Adrenal gland (tissue), 12 donors: ENCODE results near the gene THSD4. TPM values are rescaled to one million over a fixed set of nuclear protein-coding genes. Genes with fewer than 3 reads are reported as not detected.

Source experiments
- DNase-seq, 7 donors: peaks; one replicate each; pipeline ENCODE4 v3.0.0-alpha.2; 2019 to 2020
- H3K27ac ChIP-seq, 5 donors: fragments of 200-600 bp; sonication (generic) in 4 of 5; 1 replicate in 3 of 5; 2 replicates in 2 of 5; pipeline versions ENCODE4 v1.5.1 to v1.8.0; 2016 to 2020; ENCODE audit warnings: mild to moderate bottlenecking in 1 of 5
- H3K27me3 ChIP-seq: fragments of 200-600 bp; 2 replicates; pipeline ENCODE4 v1.8.0; 2021
- H3K36me3 ChIP-seq, 2 donors: fragments of 200-600 bp; replicated peaks in 1 of 2; 1 replicate in 1 of 2; 2 replicates in 1 of 2; pipeline versions ENCODE4 v1.5.1 to v1.8.0; 2018 to 2022
- H3K4me1 ChIP-seq, 2 donors: fragments of 200-600 bp; replicated peaks in 1 of 2; 1 replicate in 1 of 2; 2 replicates in 1 of 2; pipeline versions ENCODE4 v1.5.1 to v1.8.0; 2018 to 2021
- H3K4me3 ChIP-seq, 4 donors: fragments of 200-600 bp; sonication (generic) in 3 of 4; one replicate each; pipeline ENCODE4 v1.5.1; 2016 to 2018
- H3K9me3 ChIP-seq, 3 donors: fragments of 200-600 bp; sonication (generic) in 1 of 3; replicated peaks in 1 of 3; 1 replicate in 2 of 3; 2 replicates in 1 of 3; pipeline versions ENCODE4 v1.5.1 to v1.8.0; 2016 to 2021
- POLR2A ChIP-seq, 2 donors: fragments of 450-650 bp; IDR thresholded peaks; one replicate each; pipeline ENCODE4 v1.6.1; 2017; ENCODE audit warnings: antibody characterized with exemption in 2 of 2, mild to moderate bottlenecking in 2 of 2, moderate library complexity in 1 of 2
- WGBS, 4 donors: extraction: QIAGEN DNeasy Blood & Tissue Kit in 2 of 4; methylation state at CpG; one replicate each; pipeline versions ENCODE4 v1.1.5 to v1.1.7; 2013 to 2017; 5-methylcytosine and 5-hydroxymethylcytosine counted together
- intact Hi-C, 2 donors: fragments of 100-400 bp; cut with DNase I; formaldehyde crosslinking; loops; one replicate each; pipeline versions ENCODE4 v1.14.1 to v1.15.0; 2022 to 2023
- polyA plus RNA-seq, 3 donors: library from polyadenylated mRNA; stranded (reverse); fragments of 200-250 nt in 2 of 3; fragments of 350-450 nt in 1 of 3; fragmentation: Illumina TruSeq in 1 of 3; extraction: RNeasy Lipid Tissue Mini Kit (QIAGEN cat#74804) in 1 of 3; gene quantifications; one replicate each; pipeline ENCODE4 v1.2.3, GENCODE V29; 2013 to 2014
- total RNA-seq, 9 donors: library from RNA; depleted of rRNA in 4 of 9; stranded (reverse); fragments of >200 nt in 4 of 9; fragments of 120-200 nt in 1 of 9; fragmentation: NEBNext Ultra II Directional in 1 of 9; extraction: Animal tissue kit (Norgen Biotek cat#: 25700) in 1 of 9; gene quantifications; one replicate each; pipeline versions ENCODE4 v1.1.0 to v1.2.4, GENCODE V29; 2013 to 2023
- TF ChIP-seq, protein P1 (sequence below), 6 experiments: fragments of 450-650 bp in 4 of 6; fragments of 200-600 bp in 2 of 6; sonication (generic) in 1 of 6; IDR thresholded peaks; 1 replicate in 5 of 6; 2 replicates in 1 of 6; pipeline versions ENCODE4 v1.5.1 to v1.8.0; 2016 to 2021; ENCODE audit warnings: antibody characterized with exemption in 6 of 6, mild to moderate bottlenecking in 2 of 6, moderate library complexity in 1 of 6
- donor health status: healthy with polysubstance abuse.
- donor health status: Bipolar disorder and iron deficiency.
- donor health status: DM: yes; HTN: yes; CAD: no.
- donor health status: DM: no; HTN: no; CAD: no.
- donor health status: DM: no; HTN: no; CAD: no.
- donor health status: DM: yes; HTN: yes; CAD: no.

THSD4 gene
- total and polyA plus RNA-seq, 12 donors = 5.3 to 53.2 (median 23.2) TPM

GRCh38 chr15:71646767-71647486, 531.7 kb downstream of the THSD4 start:
- intact Hi-C loops = no loop called here

DNA sequence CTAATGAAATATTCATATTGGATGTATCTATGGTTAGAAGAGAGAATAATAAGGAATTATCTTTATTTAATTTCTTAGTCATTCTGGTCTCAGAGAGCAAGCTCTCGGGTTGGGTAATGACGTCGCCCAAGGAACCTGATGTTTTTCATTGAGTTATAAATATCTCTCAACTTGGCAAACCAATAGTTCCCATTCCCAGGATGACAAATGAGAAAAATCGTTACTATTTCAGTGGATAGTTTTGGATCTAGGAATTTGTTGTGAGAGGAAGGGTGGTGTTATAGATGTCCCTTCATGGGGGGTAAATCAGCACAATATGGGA, 532.2 kb downstream of the THSD4 start:
- Histone ChIP-seq H3K27ac (peak overlapping the region in 1 of 5 donors; percentile 31), H3K36me3 (no peaks in the 10 kb centered on the region), H3K4me1 (no peaks in the 10 kb centered on the region), H3K9me3 (no peaks in the 10 kb centered on the region), H3K27me3 (no peaks in the 10 kb centered on the region), H3K4me3 (no peak overlapping the region)
- no peak for TF ChIP-seq POLR2A (IDR thresholded peaks at IDR 0.05)
- TF ChIP-seq, protein P1, sequence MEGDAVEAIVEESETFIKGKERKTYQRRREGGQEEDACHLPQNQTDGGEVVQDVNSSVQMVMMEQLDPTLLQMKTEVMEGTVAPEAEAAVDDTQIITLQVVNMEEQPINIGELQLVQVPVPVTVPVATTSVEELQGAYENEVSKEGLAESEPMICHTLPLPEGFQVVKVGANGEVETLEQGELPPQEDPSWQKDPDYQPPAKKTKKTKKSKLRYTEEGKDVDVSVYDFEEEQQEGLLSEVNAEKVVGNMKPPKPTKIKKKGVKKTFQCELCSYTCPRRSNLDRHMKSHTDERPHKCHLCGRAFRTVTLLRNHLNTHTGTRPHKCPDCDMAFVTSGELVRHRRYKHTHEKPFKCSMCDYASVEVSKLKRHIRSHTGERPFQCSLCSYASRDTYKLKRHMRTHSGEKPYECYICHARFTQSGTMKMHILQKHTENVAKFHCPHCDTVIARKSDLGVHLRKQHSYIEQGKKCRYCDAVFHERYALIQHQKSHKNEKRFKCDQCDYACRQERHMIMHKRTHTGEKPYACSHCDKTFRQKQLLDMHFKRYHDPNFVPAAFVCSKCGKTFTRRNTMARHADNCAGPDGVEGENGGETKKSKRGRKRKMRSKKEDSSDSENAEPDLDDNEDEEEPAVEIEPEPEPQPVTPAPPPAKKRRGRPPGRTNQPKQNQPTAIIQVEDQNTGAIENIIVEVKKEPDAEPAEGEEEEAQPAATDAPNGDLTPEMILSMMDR (IDR thresholded peaks at IDR 0.05) = no peak
- WGBS, 4 donors = 40 to 63% (median 53%) methylated on average over 4 of the region's 4 CpGs
- DNase-seq = peak in 1 of 7 donors; percentile 22
- intact Hi-C loops = no loop called here

More at GRCh38 chr15:71646767-71647486, 531.7 kb downstream of the THSD4 start:
- Histone ChIP-seq H3K27ac (no peak overlapping the region), H3K9me3 (no peaks in the 10 kb centered on the region), H3K36me3 (no peaks in the 10 kb centered on the region), H3K27me3 (no peaks in the 10 kb centered on the region), H3K4me1 (no peaks in the 10 kb centered on the region), H3K4me3 (no peak overlapping the region)
- WGBS, 4 donors = 71 to 83% (median 81%) methylated on average over 5 of the region's 5 CpGs
- DNase-seq = no peak
- TF ChIP-seq, protein P1 (IDR thresholded peaks at IDR 0.05) = no peak
- TF ChIP-seq POLR2A (IDR thresholded peaks at IDR 0.05) = no peak

- 86 to 93% (median 92%) methylated on average over 3 of the region's 3 CpGs for WGBS, 4 donors
- no peak for TF ChIP-seq POLR2A (IDR thresholded peaks at IDR 0.05)
- TF ChIP-seq, protein P1 (IDR thresholded peaks at IDR 0.05) = no peak
- Histone ChIP-seq H3K27me3 (no peaks in the 10 kb centered on the region), H3K9me3 (no peaks in the 10 kb centered on the region), H3K27ac (peak overlapping the region in 1 of 5 donors; percentile 31), H3K36me3 (no peaks in the 10 kb centered on the region), H3K4me1 (no peaks in the 10 kb centered on the region), H3K4me3 (no peak overlapping the region)
- intact Hi-C loops = no loop called here
- DNase-seq = no peak
These were observed 532.8 kb downstream of the THSD4 start for GRCh38 chr15:71648095-71648494.

- DNase-seq = no peak
- TF ChIP-seq, protein P1 (IDR thresholded peaks at IDR 0.05) = no peak
- TF ChIP-seq POLR2A (IDR thresholded peaks at IDR 0.05) = no peak
- Histone ChIP-seq H3K4me3 (no peak overlapping the region), H3K9me3 (no peaks in the 10 kb centered on the region), H3K27me3 (no peaks in the 10 kb centered on the region), H3K4me1 (no peaks in the 10 kb centered on the region), H3K36me3 (no peaks in the 10 kb centered on the region), H3K27ac (no peak overlapping the region)
- intact Hi-C loops = loop anchor here in 1 of 2 donors (5.0 kb wide), 1 partner anchor 203 kb away; no protein-coding TSS in a partner anchor
- WGBS, 4 donors = 87 to 96% (median 89%) methylated on average over 3 of the region's 3 CpGs
These were observed 534.6 kb downstream of the THSD4 start for GRCh38 chr15:71649894-71650293.
